Gastroesophageal sphincter (tissue), 3 donors: Measurements from ENCODE around the gene PRKACA.

Source experiments
- EP300 ChIP-seq: sonication (generic); formaldehyde crosslinking; IDR thresholded peaks from one replicate; pipeline ENCODE4 v1.6.1; 2017; ENCODE audit warnings: antibody characterized with exemption, mild to moderate bottlenecking
- POLR2A ChIP-seq, 2 donors: fragments of 450-650 bp; IDR thresholded peaks; one replicate each; pipeline ENCODE4 v1.6.1; 2017; ENCODE audit warnings: antibody characterized with exemption in 2 of 2, mild to moderate bottlenecking in 2 of 2, moderate library complexity in 1 of 2
- TF ChIP-seq, protein P1 (sequence below), 4 experiments: fragments of 200-600 bp in 2 of 4; fragments of 450-650 bp in 2 of 4; sonication (generic) in 1 of 4; IDR thresholded peaks; one replicate each; pipeline ENCODE4 v1.5.1; 2017 to 2019; ENCODE audit warnings: antibody characterized with exemption in 4 of 4, mild to moderate bottlenecking in 2 of 4, moderate library complexity in 2 of 4

DNA sequence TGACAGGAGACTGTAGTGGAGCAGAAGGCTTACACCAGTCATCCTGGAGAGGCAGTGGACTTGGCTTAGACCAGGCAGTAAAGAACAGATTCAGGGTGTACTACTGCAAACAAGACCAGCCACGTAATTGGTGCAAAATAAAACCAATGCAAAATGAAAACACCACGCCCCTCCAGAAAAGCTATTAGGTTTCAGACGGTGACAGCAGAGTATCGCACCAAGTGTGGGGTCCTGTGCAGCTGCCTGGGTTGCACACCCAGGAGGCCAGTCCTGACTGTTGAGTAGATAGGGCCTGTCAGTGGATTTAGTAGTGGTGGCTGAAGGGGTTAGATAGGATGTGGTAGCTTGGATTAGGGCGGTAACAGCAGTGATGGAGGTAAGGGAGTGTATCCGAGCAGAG, 5.4 kb upstream of the PRKACA start:
- no peak for TF ChIP-seq POLR2A (IDR thresholded peaks at IDR 0.05)
- TF ChIP-seq, protein P1, sequence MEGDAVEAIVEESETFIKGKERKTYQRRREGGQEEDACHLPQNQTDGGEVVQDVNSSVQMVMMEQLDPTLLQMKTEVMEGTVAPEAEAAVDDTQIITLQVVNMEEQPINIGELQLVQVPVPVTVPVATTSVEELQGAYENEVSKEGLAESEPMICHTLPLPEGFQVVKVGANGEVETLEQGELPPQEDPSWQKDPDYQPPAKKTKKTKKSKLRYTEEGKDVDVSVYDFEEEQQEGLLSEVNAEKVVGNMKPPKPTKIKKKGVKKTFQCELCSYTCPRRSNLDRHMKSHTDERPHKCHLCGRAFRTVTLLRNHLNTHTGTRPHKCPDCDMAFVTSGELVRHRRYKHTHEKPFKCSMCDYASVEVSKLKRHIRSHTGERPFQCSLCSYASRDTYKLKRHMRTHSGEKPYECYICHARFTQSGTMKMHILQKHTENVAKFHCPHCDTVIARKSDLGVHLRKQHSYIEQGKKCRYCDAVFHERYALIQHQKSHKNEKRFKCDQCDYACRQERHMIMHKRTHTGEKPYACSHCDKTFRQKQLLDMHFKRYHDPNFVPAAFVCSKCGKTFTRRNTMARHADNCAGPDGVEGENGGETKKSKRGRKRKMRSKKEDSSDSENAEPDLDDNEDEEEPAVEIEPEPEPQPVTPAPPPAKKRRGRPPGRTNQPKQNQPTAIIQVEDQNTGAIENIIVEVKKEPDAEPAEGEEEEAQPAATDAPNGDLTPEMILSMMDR (IDR thresholded peaks at IDR 0.05): no peak
- TF ChIP-seq EP300: no peak
